AG04449 (cell line): Measurements from ENCODE around the gene ANKS1B.

ENCODE experiments used
- CTCF ChIA-PET: fragments of 350-600 bp; formaldehyde crosslinking; extraction: SDS; loops from one replicate; lab custom pipeline; 2021; ENCODE audit warnings: antibody characterized with exemption; lab: Yijun Ruan, JAX
- POLR2A ChIA-PET: fragments of 400-600, 350-600 bp; formaldehyde crosslinking; extraction: SDS; loops from one replicate; lab custom pipeline; 2020; ENCODE audit warnings: antibody characterized with exemption, inconsistent platforms; lab: Yijun Ruan, JAX
- DNase-seq: peaks from one replicate; pipeline ENCODE4 v3.0.0-alpha.2; 2010; ENCODE audit warnings: low read depth, low spot score
- H3K4me3 ChIP-seq: 2 replicates; pipeline ENCODE4 v1.5.1; 2011; ENCODE audit warnings: low read depth, mild to moderate bottlenecking, control low read depth, low read length
- TF ChIP-seq, protein P1 (sequence below): IDR thresholded peaks from one replicate; pipeline ENCODE4 v1.5.1; 2011; ENCODE audit warnings: mild to moderate bottlenecking, moderate library complexity, low read length, control low read depth, inconsistent platforms; ENCODE audit not compliant: insufficient read depth; ENCODE audit errors: missing control alignments

ANKS1B gene

GRCh38 chr12:99136516-99136915, 848.2 kb downstream of the ANKS1B start:
- TF ChIP-seq, protein P1, sequence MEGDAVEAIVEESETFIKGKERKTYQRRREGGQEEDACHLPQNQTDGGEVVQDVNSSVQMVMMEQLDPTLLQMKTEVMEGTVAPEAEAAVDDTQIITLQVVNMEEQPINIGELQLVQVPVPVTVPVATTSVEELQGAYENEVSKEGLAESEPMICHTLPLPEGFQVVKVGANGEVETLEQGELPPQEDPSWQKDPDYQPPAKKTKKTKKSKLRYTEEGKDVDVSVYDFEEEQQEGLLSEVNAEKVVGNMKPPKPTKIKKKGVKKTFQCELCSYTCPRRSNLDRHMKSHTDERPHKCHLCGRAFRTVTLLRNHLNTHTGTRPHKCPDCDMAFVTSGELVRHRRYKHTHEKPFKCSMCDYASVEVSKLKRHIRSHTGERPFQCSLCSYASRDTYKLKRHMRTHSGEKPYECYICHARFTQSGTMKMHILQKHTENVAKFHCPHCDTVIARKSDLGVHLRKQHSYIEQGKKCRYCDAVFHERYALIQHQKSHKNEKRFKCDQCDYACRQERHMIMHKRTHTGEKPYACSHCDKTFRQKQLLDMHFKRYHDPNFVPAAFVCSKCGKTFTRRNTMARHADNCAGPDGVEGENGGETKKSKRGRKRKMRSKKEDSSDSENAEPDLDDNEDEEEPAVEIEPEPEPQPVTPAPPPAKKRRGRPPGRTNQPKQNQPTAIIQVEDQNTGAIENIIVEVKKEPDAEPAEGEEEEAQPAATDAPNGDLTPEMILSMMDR: no peak
- ChIA-PET CTCF (no interaction called here), POLR2A (no interaction called here)
- H3K4me3 ChIP-seq: no peak overlapping the region
- no peak for DNase-seq

GRCh38 chr12:99135376-99135775, 849.4 kb downstream of the ANKS1B start:
- POLR2A ChIA-PET: no interaction called here
- DNase-seq: no peak
- no peak overlapping the region for H3K4me3 ChIP-seq
- TF ChIP-seq, protein P1: no peak
- CTCF ChIA-PET: no interaction called here

- CTCF ChIA-PET: no interaction called here
- no peak overlapping the region for H3K4me3 ChIP-seq
- no peak for DNase-seq
- POLR2A ChIA-PET: no interaction called here
- TF ChIP-seq, protein P1: no peak
These were observed 851.3 kb downstream of the ANKS1B start for GRCh38 chr12:99133401-99133800.

DNA sequence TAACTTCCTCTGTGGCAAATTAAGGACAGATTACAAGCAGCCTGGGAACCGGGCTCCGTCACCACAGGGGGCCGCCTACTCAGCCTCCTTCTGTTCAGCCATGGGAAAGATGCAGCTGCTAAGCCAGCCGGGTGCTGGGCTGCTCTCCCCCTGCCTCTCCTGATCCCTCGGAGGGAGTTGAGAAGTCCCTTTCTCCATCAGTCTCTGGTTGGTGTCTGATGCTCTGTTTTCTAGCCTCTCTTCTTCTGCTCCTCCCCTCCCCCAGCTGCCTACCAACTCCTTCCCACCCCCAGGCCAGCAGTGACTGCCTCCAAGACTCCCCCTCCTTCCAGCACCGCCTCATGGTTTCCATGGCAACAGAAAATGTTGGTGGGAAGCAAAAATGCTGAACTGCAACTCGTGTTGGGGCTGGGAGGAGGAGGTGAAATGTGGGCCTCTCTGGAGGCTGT, 853.0 kb downstream of the ANKS1B start:
- TF ChIP-seq, protein P1: no peak

DNA sequence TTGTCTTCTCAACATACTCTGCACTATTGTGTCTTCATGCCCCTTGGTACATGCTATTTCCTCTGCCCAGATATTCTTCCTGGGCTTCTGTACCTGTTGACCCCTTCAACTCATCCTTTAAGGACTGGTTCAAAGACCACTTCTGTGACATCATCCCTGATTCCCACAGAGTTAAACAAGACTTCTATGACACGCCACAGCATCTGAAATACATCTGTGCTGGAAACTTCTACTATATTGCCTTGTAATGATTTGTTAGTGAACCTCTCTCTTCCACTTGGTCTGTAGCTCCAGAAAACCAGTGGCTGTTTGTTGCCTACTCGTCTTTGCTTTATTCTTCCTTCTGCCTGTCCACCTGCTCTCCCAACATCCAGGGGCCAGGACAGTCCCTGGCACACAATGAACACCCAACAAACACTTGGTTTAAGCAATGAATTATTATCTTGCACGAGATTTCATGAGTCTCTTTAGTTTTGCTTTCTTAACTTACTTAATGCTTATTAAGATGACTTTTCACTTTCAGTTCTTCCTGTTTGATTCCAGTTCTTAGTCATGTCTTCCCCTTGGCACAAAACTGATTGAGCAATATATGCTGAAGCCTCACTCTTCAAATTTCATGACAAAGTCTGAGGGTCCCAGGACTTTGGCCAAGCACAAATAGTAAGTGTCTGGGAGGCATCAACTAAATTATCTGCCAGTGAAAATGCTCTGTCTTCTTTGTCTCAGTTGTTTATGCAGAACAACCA, 853.8 kb downstream of the ANKS1B start:
- ChIA-PET POLR2A (no interaction called here), CTCF (no interaction called here)
- no peak overlapping the region for H3K4me3 ChIP-seq
- TF ChIP-seq, protein P1: no peak
- no peak for DNase-seq

More for the DNA sequence above, 853.0 kb downstream of the ANKS1B start:
- no peak for DNase-seq
- POLR2A ChIA-PET: no interaction called here
- CTCF ChIA-PET: no interaction called here
- no peak overlapping the region for H3K4me3 ChIP-seq

- ChIA-PET POLR2A (no interaction called here), CTCF (no interaction called here)
- no peak for DNase-seq
- TF ChIP-seq, protein P1: no peak
- H3K4me3 ChIP-seq: no peak overlapping the region
These were observed 856.4 kb downstream of the ANKS1B start for GRCh38 chr12:99128246-99128802.
